ENCODE results near the gene HOXA9.

HOXA9 gene

DNA sequence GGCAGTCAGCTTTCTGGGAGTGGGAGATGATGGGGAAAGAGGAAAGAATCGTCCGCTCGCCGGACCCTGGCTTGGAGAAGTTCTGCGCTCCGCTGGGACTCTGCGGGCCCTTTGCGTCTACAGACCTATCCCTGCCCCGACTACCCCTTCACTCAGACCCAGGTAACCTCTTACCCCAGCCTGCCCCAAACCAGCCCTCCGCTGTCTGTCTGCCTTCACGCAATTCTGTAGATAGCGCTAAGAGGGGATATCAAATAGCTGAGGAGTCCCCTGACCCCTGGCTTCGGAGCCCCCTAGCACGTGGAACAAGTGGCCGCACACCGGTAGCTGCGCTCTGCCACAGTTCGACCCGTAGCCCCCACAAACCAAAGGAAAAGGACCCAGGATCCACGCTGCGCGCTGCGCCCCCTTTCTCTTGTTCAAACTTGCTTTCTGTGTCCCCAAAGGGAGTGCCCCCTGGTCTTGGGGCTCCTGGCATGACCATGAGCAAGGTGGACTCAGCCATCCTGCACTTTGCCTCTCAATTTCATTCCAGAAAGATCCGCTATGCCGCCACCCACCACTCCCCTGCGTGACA, 41.8 kb downstream of the HOXA9 start:
- no peak overlapping the region for H3K4me3 ChIP-seq (ENCODE audit: low read length)
- DNase-seq (ENCODE audit: low read depth) = no peak
- TF ChIP-seq, protein P1, sequence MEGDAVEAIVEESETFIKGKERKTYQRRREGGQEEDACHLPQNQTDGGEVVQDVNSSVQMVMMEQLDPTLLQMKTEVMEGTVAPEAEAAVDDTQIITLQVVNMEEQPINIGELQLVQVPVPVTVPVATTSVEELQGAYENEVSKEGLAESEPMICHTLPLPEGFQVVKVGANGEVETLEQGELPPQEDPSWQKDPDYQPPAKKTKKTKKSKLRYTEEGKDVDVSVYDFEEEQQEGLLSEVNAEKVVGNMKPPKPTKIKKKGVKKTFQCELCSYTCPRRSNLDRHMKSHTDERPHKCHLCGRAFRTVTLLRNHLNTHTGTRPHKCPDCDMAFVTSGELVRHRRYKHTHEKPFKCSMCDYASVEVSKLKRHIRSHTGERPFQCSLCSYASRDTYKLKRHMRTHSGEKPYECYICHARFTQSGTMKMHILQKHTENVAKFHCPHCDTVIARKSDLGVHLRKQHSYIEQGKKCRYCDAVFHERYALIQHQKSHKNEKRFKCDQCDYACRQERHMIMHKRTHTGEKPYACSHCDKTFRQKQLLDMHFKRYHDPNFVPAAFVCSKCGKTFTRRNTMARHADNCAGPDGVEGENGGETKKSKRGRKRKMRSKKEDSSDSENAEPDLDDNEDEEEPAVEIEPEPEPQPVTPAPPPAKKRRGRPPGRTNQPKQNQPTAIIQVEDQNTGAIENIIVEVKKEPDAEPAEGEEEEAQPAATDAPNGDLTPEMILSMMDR (conservative IDR thresholded peaks at IDR 0.05; ENCODE audit: low read length) = no peak

DNA sequence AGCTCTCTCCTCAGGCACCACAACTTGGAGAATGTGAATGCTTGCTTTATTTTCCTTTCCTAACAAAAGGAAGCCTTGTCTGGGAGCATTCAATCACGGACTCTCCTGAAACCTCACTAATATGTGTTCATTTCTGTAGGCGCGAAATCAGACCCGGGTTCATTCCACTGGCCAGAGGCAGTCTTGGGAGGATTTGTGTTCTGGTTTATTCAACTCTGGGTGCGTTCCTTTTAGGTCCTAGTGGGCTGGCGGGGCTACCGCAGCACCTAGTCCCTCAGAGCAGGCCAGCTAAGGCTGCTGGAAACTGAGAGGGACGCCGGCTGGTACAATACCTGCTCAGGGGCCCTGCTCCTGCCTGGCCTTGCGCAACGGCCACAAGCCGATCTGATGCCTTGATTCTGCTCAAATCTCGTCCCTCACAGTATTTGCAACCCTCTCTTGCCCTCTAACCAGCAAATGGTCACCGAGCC, 42.3 kb downstream of the HOXA9 start:
- DNase-seq (ENCODE audit: low read depth) = no peak
- H3K4me3 ChIP-seq (ENCODE audit: low read length) = no peak overlapping the region
- TF ChIP-seq, protein P1 (conservative IDR thresholded peaks at IDR 0.05; ENCODE audit: low read length) = no peak

DNA sequence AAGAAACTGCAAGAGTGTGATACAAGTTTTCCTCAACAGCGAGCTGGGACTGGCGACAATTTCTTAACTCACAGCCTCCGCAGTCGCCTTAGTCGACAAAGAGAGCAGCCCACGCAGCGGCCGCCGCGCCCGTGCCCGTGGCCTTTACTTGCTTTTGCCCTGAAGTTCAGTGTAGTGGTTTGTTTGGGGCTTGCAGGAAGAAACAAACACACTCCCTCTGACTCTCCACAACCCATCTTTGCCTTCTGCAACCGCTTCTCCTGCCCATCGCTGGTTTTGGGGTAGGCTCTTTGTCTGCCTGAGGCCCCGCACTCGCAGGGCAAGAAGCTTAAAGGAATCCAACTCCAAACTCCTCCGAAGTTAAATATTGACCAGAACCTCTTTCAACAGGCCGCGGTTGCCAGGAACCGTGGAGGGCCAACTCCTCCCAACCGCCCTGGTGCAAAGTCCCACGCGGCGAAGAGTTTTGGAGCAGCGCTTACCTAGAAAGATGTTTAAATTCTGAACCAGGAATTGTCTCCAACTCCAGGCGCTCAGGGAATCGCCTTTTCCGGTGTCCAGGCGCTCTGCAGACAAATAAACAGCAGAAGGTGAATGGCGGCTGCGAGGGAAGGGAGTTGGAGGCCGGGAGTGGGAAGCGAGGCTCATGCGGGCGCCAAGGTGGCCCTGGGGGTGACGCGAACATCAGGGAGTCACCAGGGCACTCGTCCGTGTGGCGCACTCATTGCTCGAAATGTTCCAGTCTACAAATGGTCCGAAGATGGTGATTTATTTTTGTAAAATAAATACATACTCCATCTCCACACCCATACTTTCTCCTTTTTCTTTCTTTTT, 43.0 kb downstream of the HOXA9 start:
- DNase-seq (ENCODE audit: low read depth) = no peak
- H3K4me3 ChIP-seq (ENCODE audit: low read length) = no peak overlapping the region
- TF ChIP-seq, protein P1 (conservative IDR thresholded peaks at IDR 0.05; ENCODE audit: low read length) = no peak

DNA sequence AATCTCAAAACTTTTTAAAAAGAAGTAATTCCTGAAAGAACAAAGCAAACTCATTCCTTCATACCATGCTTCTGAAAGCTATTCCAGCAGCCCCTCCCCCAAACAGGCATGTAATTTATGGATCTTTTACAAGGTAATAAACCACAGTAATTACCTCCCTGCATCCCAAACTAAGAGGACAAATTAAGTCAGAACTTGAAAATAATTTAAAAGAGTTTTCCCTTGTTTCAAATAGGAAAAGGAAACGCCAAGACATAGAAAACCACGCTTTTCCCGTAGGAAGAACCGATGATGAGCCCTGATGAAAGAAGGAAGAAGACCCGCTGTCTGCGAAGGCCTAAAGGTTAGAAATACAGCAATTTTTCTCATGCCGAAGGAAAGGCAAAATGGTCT, 43.7 kb downstream of the HOXA9 start:
- DNase-seq (ENCODE audit: low read depth) = no peak
- no peak overlapping the region for H3K4me3 ChIP-seq (ENCODE audit: low read length)
- TF ChIP-seq, protein P1 (conservative IDR thresholded peaks at IDR 0.05; ENCODE audit: low read length) = no peak

DNA sequence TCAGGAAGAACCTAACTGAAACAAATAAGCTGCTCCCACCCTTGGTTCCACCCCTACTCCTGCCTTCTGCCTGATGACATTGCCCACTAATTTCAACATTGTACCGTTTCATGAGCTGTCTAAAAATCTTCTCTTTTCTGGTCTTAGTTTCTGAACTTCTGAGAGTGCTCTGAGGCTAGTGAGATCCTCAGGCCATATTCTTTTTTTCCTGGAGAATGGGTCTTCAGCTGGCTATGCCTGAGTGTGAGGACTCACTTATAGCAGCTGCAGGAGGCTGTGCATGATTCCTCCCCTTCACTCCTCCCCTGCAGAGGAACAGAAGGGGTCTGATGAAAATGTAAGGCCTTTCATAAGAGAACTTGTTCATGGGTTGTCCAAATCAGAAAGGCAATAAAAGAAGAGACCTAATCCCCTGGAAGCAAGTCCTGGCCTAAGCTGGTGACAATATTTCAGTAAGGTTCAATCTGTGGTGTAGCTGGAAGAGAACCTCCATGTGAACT, 45.9 kb downstream of the HOXA9 start:
- H3K4me3 ChIP-seq (ENCODE audit: low read length) = no peak overlapping the region
- TF ChIP-seq, protein P1 (conservative IDR thresholded peaks at IDR 0.05; ENCODE audit: low read length) = no peak
- DNase-seq (ENCODE audit: low read depth) = no peak

DNA sequence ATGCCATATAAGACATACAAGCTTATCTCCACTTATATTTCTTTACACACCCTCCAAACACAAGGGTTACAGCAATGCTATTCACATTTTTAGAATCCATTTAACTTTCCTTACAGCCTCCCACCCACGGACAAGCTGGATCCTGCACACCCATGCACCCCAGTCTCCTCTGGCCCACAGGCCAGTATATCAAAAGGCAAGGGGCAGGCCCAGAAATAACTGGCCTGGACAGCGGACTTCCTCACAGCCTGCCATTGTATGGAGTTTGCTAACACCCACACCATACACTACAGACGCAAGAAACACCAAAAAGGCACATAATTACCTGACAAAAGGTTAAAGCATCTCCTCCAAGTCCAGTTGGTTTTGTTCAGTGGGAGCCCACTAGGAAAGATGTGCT, 46.8 kb downstream of the HOXA9 start:
- DNase-seq (ENCODE audit: low read depth) = no peak
- TF ChIP-seq, protein P1 (conservative IDR thresholded peaks at IDR 0.05; ENCODE audit: low read length) = no peak

More for the DNA sequence above, 46.8 kb downstream of the HOXA9 start:
- H3K4me3 ChIP-seq (ENCODE audit: low read length) = no peak overlapping the region
